Nephron progenitor cell (in vitro differentiated cells): ENCODE data around the gene INPP4B.

Experiments
- DNase-seq: peaks from one replicate; pipeline ENCODE4 v3.0.0; 2021
- H3K27ac Mint-ChIP-seq: 2 replicates; pipeline ENCODE4 v1.8.0; 2021; ENCODE audit warnings: mild to moderate bottlenecking, moderate library complexity, mixed read lengths
- H3K27me3 Mint-ChIP-seq: 2 replicates; pipeline ENCODE4 v1.8.0; 2021; ENCODE audit warnings: mild to moderate bottlenecking, low read depth, mixed read lengths; ENCODE audit not compliant: poor library complexity
- H3K36me3 Mint-ChIP-seq: 2 replicates; pipeline ENCODE4 v1.8.0; 2021; ENCODE audit warnings: low read depth, mixed read lengths
- H3K4me1 Mint-ChIP-seq: 2 replicates; pipeline ENCODE4 v1.8.0; 2021; ENCODE audit warnings: mixed read lengths
- H3K4me3 Mint-ChIP-seq: 2 replicates; pipeline ENCODE4 v1.8.0; 2021; ENCODE audit warnings: mild to moderate bottlenecking, moderate library complexity, mixed read lengths
- H3K9me3 Mint-ChIP-seq: 2 replicates; pipeline ENCODE4 v1.8.0; 2021; ENCODE audit warnings: mild to moderate bottlenecking, moderate library complexity, mixed read lengths
- CTCF ChIP-seq: fragments of 200-600 bp; sonication (generic); IDR thresholded peaks from 2 replicates; pipeline ENCODE4 v1.5.0; 2021; ENCODE audit warnings: antibody characterized with exemption

The INPP4B gene

GRCh38 chr4:142547974-142548373, 298.1 kb downstream of the INPP4B start:
- Mint-ChIP-seq H3K27ac (peak overlapping the region; percentile 4), H3K36me3 (no peaks in the 10 kb centered on the region), H3K4me1 (peaks cover 52% of the 10 kb centered on the region), H3K4me3 (no peak overlapping the region), H3K9me3 (peaks cover 4% of the 10 kb centered on the region), H3K27me3 (no peaks in the 10 kb centered on the region)
- no peak for TF ChIP-seq CTCF
- DNase-seq, result no peak

- DNase-seq, result no peak
- Mint-ChIP-seq H3K4me1 (peaks cover 34% of the 10 kb centered on the region), H3K9me3 (peaks cover 4% of the 10 kb centered on the region), H3K4me3 (no peak overlapping the region), H3K27me3 (no peaks in the 10 kb centered on the region), H3K36me3 (no peaks in the 10 kb centered on the region), H3K27ac (no peak overlapping the region)
- TF ChIP-seq CTCF, result no peak
These were observed 301.5 kb downstream of the INPP4B start for GRCh38 chr4:142544594-142544993.

GRCh38 chr4:142544039-142544438, 302.1 kb downstream of the INPP4B start:
- H3K27ac Mint-ChIP-seq, result no peak overlapping the region
- H3K36me3 Mint-ChIP-seq, result no peaks in the 10 kb centered on the region
- no peaks in the 10 kb centered on the region for H3K27me3 Mint-ChIP-seq
- no peak overlapping the region for H3K4me3 Mint-ChIP-seq
- DNase-seq, result no peak
- H3K4me1 Mint-ChIP-seq, result peaks cover 29% of the 10 kb centered on the region
- TF ChIP-seq CTCF, result no peak
- H3K9me3 Mint-ChIP-seq, result peaks cover 4% of the 10 kb centered on the region

- Mint-ChIP-seq H3K27ac (no peak overlapping the region), H3K4me1 (peaks cover 12% of the 10 kb centered on the region), H3K4me3 (no peak overlapping the region), H3K9me3 (no peaks in the 10 kb centered on the region), H3K36me3 (no peaks in the 10 kb centered on the region), H3K27me3 (no peaks in the 10 kb centered on the region)
- DNase-seq, result no peak
- TF ChIP-seq CTCF, result no peak
These were observed 305.7 kb downstream of the INPP4B start for GRCh38 chr4:142540483-142540804.

GRCh38 chr4:142539796-142540482, 306.2 kb downstream of the INPP4B start:
- H3K9me3 Mint-ChIP-seq, result no peaks in the 10 kb centered on the region

More at GRCh38 chr4:142539796-142540482, 306.2 kb downstream of the INPP4B start:
- H3K27me3 Mint-ChIP-seq, result no peaks in the 10 kb centered on the region
- peaks cover 12% of the 10 kb centered on the region for H3K4me1 Mint-ChIP-seq
- H3K36me3 Mint-ChIP-seq, result no peaks in the 10 kb centered on the region
- H3K4me3 Mint-ChIP-seq, result no peak overlapping the region
- DNase-seq, result no peak
- no peak for TF ChIP-seq CTCF
- no peak overlapping the region for H3K27ac Mint-ChIP-seq
